CD4-positive, alpha-beta T cell (primary cell): ENCODE data around the gene NUBPL. TPM values are rescaled to one million over a fixed set of nuclear protein-coding genes. Genes with fewer than 3 reads are reported as not detected.
"Not testable (repeated sequence)": the region's sequence is repeated elsewhere in the genome, so short reads cannot be mapped to it uniquely, and the experiment has no call there.

Experiments used
- ATAC-seq: fragments of 200-7000 bp; cut with Tn5 transposase; one replicate; pipeline ENCODE4 v1.10.0; 2022; ENCODE audit warnings: mild to moderate bottlenecking; ENCODE audit not compliant: poor library complexity
- CTCF ChIA-PET: fragments of 350-600 bp; sonication (Branson Sonifier 250); formaldehyde crosslinking; loops from one replicate; lab custom pipeline; 2021; ENCODE audit warnings: antibody characterized with exemption, inconsistent platforms; lab: Charles Lee
- POLR2A ChIA-PET: fragments of 350-600 bp; sonication (Branson Sonifier 250); formaldehyde crosslinking; loops from one replicate; lab custom pipeline; 2021; ENCODE audit warnings: antibody characterized with exemption, inconsistent platforms; lab: Charles Lee
- DNase-seq, 14 experiments: peaks; one replicate each; pipeline ENCODE4 v3.0.0-alpha.2; 2013 to 2020; ENCODE audit warnings: mixed read lengths in 2 of 14
- H3K27ac ChIP-seq, 2 donors: one replicate each; pipeline versions ENCODE4 v1.5.1 to v1.7.0; 2013; ENCODE audit warnings: low read length in 2 of 2, low read depth in 1 of 2, mild to moderate bottlenecking in 1 of 2
- H3K27me3 ChIP-seq, 2 experiments: 1 replicate in 1 of 2; 2 replicates in 1 of 2; pipeline versions ENCODE4 v1.6.1 to v1.7.0; 2013; ENCODE audit warnings: low read length in 2 of 2, control low read depth in 1 of 2, mild to moderate bottlenecking in 1 of 2, moderate library complexity in 1 of 2; ENCODE audit not compliant: insufficient read depth in 2 of 2, control insufficient read depth in 1 of 2
- H3K36me3 ChIP-seq: one replicate; pipeline ENCODE4 v1.6.1; 2013; ENCODE audit warnings: low read length, control low read depth; ENCODE audit not compliant: insufficient read depth
- H3K4me1 ChIP-seq: one replicate; pipeline ENCODE4 v1.6.1; 2013; ENCODE audit warnings: low read length, control low read depth; ENCODE audit not compliant: insufficient read depth
- H3K4me3 ChIP-seq: one replicate; pipeline ENCODE4 v1.5.1; 2013; ENCODE audit warnings: mild to moderate bottlenecking, low read length, moderate library complexity
- H3K9me3 ChIP-seq, 2 experiments: 1 replicate in 1 of 2; 2 replicates in 1 of 2; pipeline versions ENCODE4 v1.6.1 to v1.7.0; 2013; ENCODE audit warnings: low read length in 2 of 2, mild to moderate bottlenecking in 2 of 2, control low read depth in 1 of 2, moderate library complexity in 1 of 2; ENCODE audit not compliant: control insufficient read depth in 1 of 2, insufficient read depth in 1 of 2
- H3K27ac Mint-ChIP-seq: one replicate; pipeline ENCODE4 v1.8.0; 2020; ENCODE audit warnings: mixed read lengths
- H3K27me3 Mint-ChIP-seq: one replicate; pipeline ENCODE4 v1.8.0; 2021; ENCODE audit warnings: mixed read lengths
- H3K36me3 Mint-ChIP-seq: one replicate; pipeline ENCODE4 v1.8.0; 2021; ENCODE audit warnings: low read depth, mixed read lengths
- H3K4me1 Mint-ChIP-seq: one replicate; pipeline ENCODE4 v1.8.0; 2021; ENCODE audit warnings: low read depth, mixed read lengths
- H3K4me3 Mint-ChIP-seq: one replicate; pipeline ENCODE4 v1.8.0; 2020; ENCODE audit warnings: mild to moderate bottlenecking, mixed read lengths
- H3K9me3 Mint-ChIP-seq: one replicate; pipeline ENCODE4 v1.8.0; 2020; ENCODE audit warnings: mixed read lengths
- CTCF ChIP-seq: fragments of 200-600 bp; IDR thresholded peaks from one replicate; pipeline ENCODE4 v1.8.0; 2022; ENCODE audit warnings: antibody characterized with exemption, mild to moderate bottlenecking
- intact Hi-C, 2 experiments: fragments of 100-400 bp; cut with DNase I in 1 of 2; cut with micrococcal nuclease in 1 of 2; formaldehyde crosslinking; loops; one replicate each; pipeline versions ENCODE4 v1.15.1 to v1.9.0; 2023 to 2025; cut with DNase I, micrococcal nuclease
- total RNA-seq, 174 experiments: library from RNA in 2 of 174; stranded (reverse) in 2 of 174; gene quantifications; one replicate each; pipeline ENCODE4 v1.2.3 and lab custom pipeline; 2021 to 2026

The NUBPL gene
- total RNA-seq, 2 experiments from 2014 or later = 7.2 to 8.2 TPM

- H3K27me3 ChIP-seq = no peaks in the 10 kb centered on the region
- peaks cover 4% of the 10 kb centered on the region for H3K36me3 ChIP-seq
- ChIA-PET CTCF (interaction anchor here (1.5 kb wide), 1 partner anchor 13 kb away, joined by 4 read pairs; no protein-coding TSS in a partner anchor), POLR2A (no interaction called here)
- no peak overlapping the region for H3K4me3 ChIP-seq
- H3K27ac Mint-ChIP-seq = no peak overlapping the region
- TF ChIP-seq CTCF = no peak
- ATAC-seq (no peak), DNase-seq (no peak)
- H3K9me3 Mint-ChIP-seq = peaks cover 8% of the 10 kb centered on the region
- H3K4me1 Mint-ChIP-seq = no peaks in the 10 kb centered on the region
- H3K27me3 Mint-ChIP-seq = no peaks in the 10 kb centered on the region
- H3K4me3 Mint-ChIP-seq = no peak overlapping the region
- no peak overlapping the region for H3K27ac ChIP-seq
- no peaks in the 10 kb centered on the region for H3K4me1 ChIP-seq
- intact Hi-C loops = no loop called here
- peaks cover 6 to 27% of the 10 kb centered on the region in 2 experiments for H3K9me3 ChIP-seq
- H3K36me3 Mint-ChIP-seq = peaks cover 73% of the 10 kb centered on the region
Measured at GRCh38 chr14:31703056-31703455, 141.9 kb downstream of the NUBPL start.

GRCh38 chr14:31705731-31706130 lies 144.5 kb downstream of the NUBPL start:
- no peak overlapping the region for H3K4me3 ChIP-seq
- Mint-ChIP-seq H3K9me3 (peaks cover 13% of the 10 kb centered on the region), H3K27ac (no peak overlapping the region), H3K4me3 (no peak overlapping the region), H3K36me3 (peaks cover 96% of the 10 kb centered on the region), H3K4me1 (no peaks in the 10 kb centered on the region), H3K27me3 (no peaks in the 10 kb centered on the region)
- POLR2A ChIA-PET = no interaction called here
- no peak for DNase-seq
- ATAC-seq = no peak
- no peak overlapping the region for H3K27ac ChIP-seq
- no peaks in the 10 kb centered on the region for H3K4me1 ChIP-seq
- intact Hi-C loops = no loop called here
- H3K9me3 ChIP-seq = peaks cover 6 to 20% of the 10 kb centered on the region in 2 experiments
- peaks cover 4% of the 10 kb centered on the region for H3K36me3 ChIP-seq
- TF ChIP-seq CTCF = no peak
- CTCF ChIA-PET = no interaction called here
- H3K27me3 ChIP-seq = no peaks in the 10 kb centered on the region

- ATAC-seq, H3K9me3 Mint-ChIP-seq, POLR2A ChIA-PET, H3K27me3 ChIP-seq, H3K4me3 ChIP-seq, H3K4me1 Mint-ChIP-seq, DNase-seq, H3K4me1 ChIP-seq, H3K27me3 Mint-ChIP-seq, H3K36me3 ChIP-seq, H3K27ac ChIP-seq, H3K27ac Mint-ChIP-seq, intact Hi-C loops, H3K4me3 Mint-ChIP-seq: not testable (repeated sequence)
- peaks cover 96% of the 10 kb centered on the region for H3K36me3 Mint-ChIP-seq
- CTCF ChIA-PET = interaction anchor here (0.6 kb wide), 1 partner anchor 23 kb away, joined by 3 read pairs; no protein-coding TSS in a partner anchor
- peaks cover 0 to 25% of the 10 kb centered on the region in 2 experiments for H3K9me3 ChIP-seq
Measured at GRCh38 chr14:31708661-31709060, 147.5 kb downstream of the NUBPL start.
